Psoas muscle (tissue), 8 donors: ENCODE data around the gene TDRD9. TPM values are rescaled to one million over a fixed set of nuclear protein-coding genes. Genes with fewer than 3 reads are reported as not detected.

ENCODE experiments used
- ATAC-seq, 4 donors: fragments of 200-7000 bp; cut with Tn5 transposase; one replicate each; pipeline ENCODE4 v1.9.1; 2020; ENCODE audit warnings: moderate library complexity in 3 of 4, mild to moderate bottlenecking in 2 of 4
- DNase-seq, 2 donors: peaks; one replicate each; pipeline ENCODE4 v3.0.0-alpha.2; 2020
- H3K27ac ChIP-seq: fragments of 200-600 bp; one replicate; pipeline ENCODE4 v1.8.0; 2022
- H3K27me3 ChIP-seq, 3 donors: fragments of 200-600 bp in 1 of 3; one replicate each; pipeline versions ENCODE4 v1.6.1 to v1.8.0; 2013 to 2022; ENCODE audit warnings: low read length in 2 of 3, mild to moderate bottlenecking in 2 of 3, moderate library complexity in 1 of 3; ENCODE audit not compliant: insufficient read depth in 3 of 3
- H3K36me3 ChIP-seq, 2 donors: fragments of 200-600 bp in 1 of 2; one replicate each; pipeline versions ENCODE4 v1.6.1 to v1.8.0; 2013 to 2022; ENCODE audit warnings: low read depth in 1 of 2, mild to moderate bottlenecking in 1 of 2, moderate library complexity in 1 of 2; ENCODE audit not compliant: insufficient read depth in 1 of 2
- H3K4me1 ChIP-seq: fragments of 200-600 bp; one replicate; pipeline ENCODE4 v1.8.0; 2022
- H3K4me3 ChIP-seq: fragments of 200-600 bp; one replicate; pipeline ENCODE4 v1.8.0; 2022; ENCODE audit warnings: mild to moderate bottlenecking
- H3K9me3 ChIP-seq: fragments of 200-600 bp; one replicate; pipeline ENCODE4 v1.8.0; 2022
- CTCF ChIP-seq: fragments of 200-600 bp; IDR thresholded peaks from one replicate; pipeline ENCODE4 v1.8.0; 2022; ENCODE audit warnings: antibody characterized with exemption
- WGBS, 3 donors: extraction: QIAGEN DNeasy Blood & Tissue Kit; methylation state at CpG; one replicate each; pipeline versions ENCODE4 v1.1.6 to v1.1.7; 2013; 5-methylcytosine and 5-hydroxymethylcytosine counted together
- intact Hi-C, 2 donors: fragments of 100-400 bp; cut with DNase I; formaldehyde crosslinking; loops; one replicate each; pipeline versions ENCODE4 v1.11.0 to v1.14.2; 2022
- polyA plus RNA-seq, 3 donors: library from polyadenylated mRNA; stranded (reverse); fragments of 200-250 nt; gene quantifications; one replicate each; pipeline ENCODE4 v1.2.3, GENCODE V29; 2013
- total RNA-seq, 4 donors: library from RNA; stranded (reverse); fragmentation: NEBNext Ultra II Directional in 2 of 4; extraction: Animal tissue kit (Norgen Biotek cat#: 25700) in 2 of 4; gene quantifications; one replicate each; pipeline versions ENCODE4 v1.2.1 to v1.2.4, GENCODE V29; 2021 to 2023
- donor health status: healthy with polysubstance abuse.
- donor health status: DM: no; HTN: no; CAD: no; lungs with moderate emphysema.
- donor health status: Bipolar disorder and iron deficiency.
- donor health status: healthy.
- donor health status: DM: yes; HTN: yes; CAD: no.
- donor health status: DM: no; HTN: no; CAD: no.
- donor health status: DM: no; HTN: no; CAD: no.
- donor health status: DM: yes; HTN: yes; CAD: no.

The TDRD9 gene
- total and polyA plus RNA-seq, 7 donors, result 0.13 to 1.3 (median 0.31) TPM

GRCh38 chr14:103881268-103882201 lies 46.7 kb upstream of the TDRD9 start:
- H3K27ac ChIP-seq, result no peak overlapping the region
- H3K4me1 ChIP-seq, result peaks cover 13% of the 10 kb centered on the region
- peak in 1 of 2 donors; percentile 45 for DNase-seq
- no peaks in the 10 kb centered on the region for H3K36me3 ChIP-seq
- intact Hi-C loops, result no loop called here
- H3K9me3 ChIP-seq, result no peaks in the 10 kb centered on the region
- peak; percentile 41 to 82 (median 70) for ATAC-seq
- no peak overlapping the region for H3K4me3 ChIP-seq
- peaks cover 0 to 2% (median 0%) of the 10 kb centered on the region in 3 donors for H3K27me3 ChIP-seq
- TF ChIP-seq CTCF, result no peak
- 23 to 38% (median 28%) methylated on average over 29 to 31 of the region's 31 CpGs for WGBS, 3 donors

- WGBS, 3 donors, result 82 to 85% (median 85%) methylated on average over 20 of the region's 20 CpGs
- TF ChIP-seq CTCF, result no peak
- Histone ChIP-seq H3K27me3 (peaks cover 0 to 2% (median 0%) of the 10 kb centered on the region in 3 donors), H3K4me1 (peaks cover 13% of the 10 kb centered on the region), H3K36me3 (no peaks in the 10 kb centered on the region), H3K4me3 (no peak overlapping the region), H3K9me3 (no peaks in the 10 kb centered on the region), H3K27ac (no peak overlapping the region)
- no peak for ATAC-seq
- no peak for DNase-seq
- intact Hi-C loops, result no loop called here
Measured at GRCh38 chr14:103882503-103883262, 45.6 kb upstream of the TDRD9 start.

GRCh38 chr14:103883263-103883523 lies 45.1 kb upstream of the TDRD9 start:
- Histone ChIP-seq H3K4me1 (peaks cover 13% of the 10 kb centered on the region), H3K9me3 (no peaks in the 10 kb centered on the region), H3K36me3 (no peaks in the 10 kb centered on the region), H3K4me3 (no peak overlapping the region), H3K27me3 (peaks cover 0 to 2% (median 0%) of the 10 kb centered on the region in 3 donors), H3K27ac (no peak overlapping the region)
- 73 to 90% (median 80%) methylated on average over 3 of the region's 3 CpGs for WGBS, 3 donors
- TF ChIP-seq CTCF, result no peak
- intact Hi-C loops, result no loop called here
- ATAC-seq, result no peak
- DNase-seq, result no peak

- 92 to 93% (median 93%) methylated on average over 9 of the region's 9 CpGs for WGBS, 3 donors
Measured at GRCh38 chr14:103884854-103885253, 43.4 kb upstream of the TDRD9 start.

More at GRCh38 chr14:103884854-103885253, 43.4 kb upstream of the TDRD9 start:
- no peak for ATAC-seq
- Histone ChIP-seq H3K36me3 (no peaks in the 10 kb centered on the region), H3K4me3 (no peak overlapping the region), H3K4me1 (peaks cover 13% of the 10 kb centered on the region), H3K27me3 (no peaks in the 10 kb centered on the region), H3K27ac (no peak overlapping the region), H3K9me3 (no peaks in the 10 kb centered on the region)
- DNase-seq, result no peak
- TF ChIP-seq CTCF, result no peak
- intact Hi-C loops, result no loop called here
